HG03095 (cell line): ENCODE results near the gene NUS1.
"Not testable (repeated sequence)": the region's sequence is repeated elsewhere in the genome, so short reads cannot be mapped to it uniquely, and the experiment has no call there.

ENCODE experiments used
- ATAC-seq: cut with Tn5 transposase; IDR thresholded peaks from one replicate; pipeline ENCODE4 v1.9.1; 2021; ENCODE audit warnings: moderate library complexity; ENCODE audit not compliant: unreplicated experiment

NUS1 gene

DNA sequence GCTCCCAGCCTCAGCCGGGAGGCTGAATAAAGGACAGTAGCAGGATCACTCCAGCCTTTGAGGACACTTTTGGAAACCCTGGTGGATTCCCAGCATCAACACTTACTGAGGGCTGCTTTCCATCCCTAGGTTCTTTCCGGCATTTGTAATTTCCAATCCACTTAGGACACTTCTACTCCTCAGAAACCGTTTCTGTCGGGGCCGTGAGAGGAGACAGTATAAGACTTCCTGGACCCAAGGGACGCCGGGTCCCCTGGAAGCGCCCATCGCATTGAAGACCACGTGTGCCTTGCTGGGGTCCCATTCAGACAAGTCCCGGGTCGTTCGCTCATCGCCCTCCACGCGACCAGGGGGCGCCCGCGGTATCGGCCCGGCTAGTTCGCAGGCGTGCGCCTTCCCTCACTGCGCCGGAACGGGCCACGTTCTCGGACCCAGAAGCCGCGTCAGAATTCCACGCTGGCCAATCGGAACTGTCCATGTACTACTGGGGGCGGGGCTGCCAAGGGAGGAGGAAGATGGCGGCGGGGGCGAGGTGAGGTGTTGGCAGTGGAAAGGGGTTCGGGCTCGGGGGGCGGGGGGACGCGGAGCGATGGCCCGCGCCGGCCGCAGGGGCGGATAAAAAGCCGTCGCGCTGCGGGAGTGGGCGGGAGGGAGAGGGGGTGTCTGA lies at the start of gene NUS1:
NUS1 (plus strand) TSS at position 479 of the 667 bp plus-strand sequence. CDS start 202 bp downstream, outside the sequence.
- peak; percentile 97 for ATAC-seq

DNA sequence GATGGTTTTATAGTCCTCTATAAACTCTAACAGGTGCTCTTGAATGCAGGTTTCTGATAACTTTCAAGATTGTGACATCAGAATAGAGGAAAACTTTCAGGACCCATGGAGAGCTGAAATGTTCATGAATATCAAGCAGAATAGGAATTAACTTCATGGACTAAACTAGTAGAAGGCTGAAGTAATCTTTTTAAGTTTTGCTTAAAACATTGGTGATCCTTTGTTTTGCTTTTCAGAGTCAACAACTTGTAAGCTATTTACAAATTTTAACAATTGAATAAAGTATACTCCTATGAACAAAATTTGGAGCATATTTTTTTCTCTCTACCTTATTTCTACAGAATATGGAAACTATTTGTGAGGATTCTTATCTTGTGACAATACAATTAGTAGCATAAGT lies 47.7 kb upstream of the NUS1 start:
- ATAC-seq: no peak

- ATAC-seq: no peak
These were observed 46.1 kb upstream of the NUS1 start for GRCh38 chr6:117629119-117629660.

GRCh38 chr6:117637770-117638169 lies 37.5 kb upstream of the NUS1 start:
- ATAC-seq: no peak

DNA sequence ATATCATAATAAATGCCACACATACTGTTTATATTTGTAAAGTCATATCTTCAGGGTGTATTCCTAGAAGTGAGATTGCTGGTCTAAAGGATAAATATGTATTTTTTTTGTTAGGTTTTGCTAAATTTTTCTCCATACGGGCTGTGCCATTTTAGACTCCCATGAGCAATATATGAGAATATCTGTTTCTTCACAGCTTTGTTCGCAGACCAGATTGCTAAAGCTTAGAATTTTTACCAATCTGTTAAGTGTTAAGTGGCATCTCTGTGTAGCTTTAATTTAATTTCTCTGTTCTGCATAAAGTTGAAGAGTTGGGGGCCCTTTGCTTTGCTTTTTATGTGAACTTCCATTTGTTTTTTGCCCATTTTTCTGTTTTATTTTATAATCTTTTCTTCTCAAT lies 32.3 kb upstream of the NUS1 start:
- ATAC-seq: no peak

DNA sequence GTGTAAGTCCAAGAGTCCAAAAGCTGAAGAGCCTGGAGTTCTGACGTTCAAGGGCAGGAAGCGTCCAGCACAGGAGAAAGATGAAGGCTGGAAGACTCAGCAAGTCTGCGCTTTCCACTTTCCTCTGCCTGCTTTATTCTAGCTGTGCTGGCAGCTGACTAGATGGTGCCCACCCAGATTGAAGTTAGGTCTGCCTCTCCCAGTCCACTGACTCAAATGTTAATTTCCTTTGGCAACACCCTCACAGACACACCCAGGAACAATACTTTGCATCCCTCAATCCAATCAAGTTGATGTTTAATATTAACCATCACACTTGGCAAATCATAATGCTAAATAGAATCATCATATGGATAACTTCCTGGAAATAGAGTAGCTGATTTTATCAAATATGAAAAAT lies 23.3 kb upstream of the NUS1 start:
- ATAC-seq: not testable (repeated sequence)

- ATAC-seq: no peak
These were observed 21.3 kb upstream of the NUS1 start for GRCh38 chr6:117653949-117654348.

DNA sequence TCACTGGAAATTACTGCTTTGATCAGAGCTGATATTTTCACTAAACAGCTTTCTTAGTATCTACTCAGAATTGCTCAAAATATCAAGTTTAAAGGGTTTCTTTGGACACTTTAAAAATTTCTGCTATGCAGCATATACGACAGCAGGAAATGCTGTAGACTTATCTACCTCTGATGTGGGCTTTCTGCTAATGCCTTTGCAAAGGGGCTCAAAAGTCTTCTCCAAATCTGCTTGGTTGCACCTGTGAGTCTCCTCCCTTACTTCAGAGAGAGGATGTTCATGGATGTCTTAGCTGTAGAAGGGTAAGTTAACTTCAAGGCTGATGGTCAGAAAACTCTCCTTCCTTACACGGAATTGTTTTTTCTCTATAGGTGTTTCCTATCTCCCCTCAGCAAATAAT lies 19.9 kb upstream of the NUS1 start:
- no peak for ATAC-seq

GRCh38 chr6:117666881-117667280 lies 8.4 kb upstream of the NUS1 start:
- no peak for ATAC-seq

- ATAC-seq: no peak
These were observed 6.5 kb upstream of the NUS1 start for GRCh38 chr6:117668736-117669135.

- no peak for ATAC-seq
These were observed 766 bp upstream of the NUS1 start for GRCh38 chr6:117674503-117674902.

- peak; percentile 19 for ATAC-seq
These were observed 511 bp downstream of the NUS1 start for GRCh38 chr6:117675658-117676301.

DNA sequence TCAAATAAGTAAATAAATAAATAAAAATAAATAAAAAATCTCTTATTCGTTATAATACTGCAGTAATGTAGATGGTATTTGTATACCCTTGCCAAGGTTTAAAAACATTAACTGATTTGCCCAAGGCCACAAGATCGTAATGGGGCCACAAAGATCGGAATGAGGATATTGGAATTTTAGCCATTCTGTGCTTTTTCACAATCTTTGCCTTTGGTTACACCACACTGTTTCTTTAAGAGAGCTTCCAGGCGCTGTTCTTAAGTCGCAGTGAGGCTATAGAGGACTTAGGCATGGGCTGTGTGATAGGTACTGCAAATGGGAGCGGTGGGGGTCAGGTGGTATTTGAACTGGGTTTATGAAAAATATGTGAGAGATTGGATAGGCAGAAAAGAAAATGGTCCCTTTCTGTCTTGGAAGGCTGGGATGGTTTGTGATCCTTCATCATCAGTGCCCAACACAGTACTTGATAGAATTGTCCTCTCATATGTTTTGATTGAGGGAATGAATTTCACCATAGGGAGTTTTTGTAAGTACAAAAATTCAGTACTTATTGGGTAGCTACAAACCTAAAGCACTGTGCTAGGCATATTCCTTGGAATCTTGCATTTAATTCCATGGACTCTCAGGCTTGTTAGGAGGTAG lies 1.4 kb downstream of the NUS1 start:
- ATAC-seq: no peak

- no peak for ATAC-seq
These were observed 2.4 kb downstream of the NUS1 start for GRCh38 chr6:117677553-117678141.

DNA sequence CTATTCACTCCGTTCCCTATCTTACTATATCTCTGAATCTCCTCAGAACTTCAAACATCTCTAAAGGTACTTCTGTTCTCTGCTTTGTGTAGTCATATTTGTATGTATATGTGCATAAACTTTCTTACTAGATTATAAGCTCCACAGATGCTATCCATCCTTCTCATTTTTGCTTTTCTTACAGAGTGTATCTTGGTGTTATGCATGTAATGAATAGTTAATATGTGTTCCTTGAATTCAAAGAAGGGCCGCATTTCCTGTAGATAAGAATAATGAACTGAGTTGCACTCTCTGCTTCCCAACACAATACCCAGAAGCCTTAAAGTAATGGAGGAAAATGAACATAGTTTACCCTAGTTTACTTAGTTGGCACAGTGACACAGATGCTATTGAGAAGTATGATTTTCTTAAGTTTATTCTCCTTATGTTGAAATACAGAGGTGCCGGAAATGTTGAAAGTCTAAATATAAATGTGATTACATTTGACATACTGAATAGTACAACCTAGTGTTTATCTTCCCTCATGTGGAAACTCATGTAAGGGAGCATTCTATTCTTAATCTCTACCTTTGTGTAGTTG lies 6.0 kb downstream of the NUS1 start:
- no peak for ATAC-seq

DNA sequence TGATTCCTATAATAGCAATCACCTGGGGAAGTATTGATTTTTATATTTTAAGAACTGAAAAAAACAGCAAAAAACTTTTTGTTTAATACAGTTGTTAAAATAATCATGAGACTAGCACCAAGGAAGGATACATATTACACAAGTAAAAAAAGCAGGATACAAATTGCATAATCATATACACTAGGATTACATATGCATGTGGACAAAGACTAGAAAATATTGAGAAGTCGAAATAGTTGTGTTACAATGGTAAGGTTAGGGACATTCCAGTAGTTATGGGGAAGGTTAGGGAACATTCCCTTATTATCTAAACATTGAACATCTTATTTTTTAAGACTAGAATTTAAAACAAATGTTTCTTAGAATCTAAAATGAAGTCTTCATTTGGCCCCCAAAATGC lies 9.5 kb downstream of the NUS1 start:
- ATAC-seq: no peak

DNA sequence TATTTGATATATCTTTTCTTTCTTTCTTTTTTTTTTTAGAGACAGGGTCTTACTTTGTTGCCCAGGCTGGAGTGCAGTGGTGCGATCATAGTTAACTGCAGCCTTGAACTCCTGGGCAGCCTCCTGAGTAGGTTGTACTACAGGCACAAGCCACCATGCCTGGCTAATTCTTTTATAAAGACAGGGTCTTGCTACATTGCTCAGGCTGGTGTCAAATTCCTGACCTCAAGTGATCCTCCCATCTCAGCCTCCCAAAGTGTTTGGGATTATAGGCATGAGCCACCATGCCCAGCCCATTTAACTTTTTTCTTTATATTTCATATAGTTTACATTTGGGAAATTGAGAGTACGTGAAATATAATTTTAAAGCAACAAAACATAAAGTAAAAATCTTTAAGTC lies 10.1 kb downstream of the NUS1 start:
- ATAC-seq: no peak

DNA sequence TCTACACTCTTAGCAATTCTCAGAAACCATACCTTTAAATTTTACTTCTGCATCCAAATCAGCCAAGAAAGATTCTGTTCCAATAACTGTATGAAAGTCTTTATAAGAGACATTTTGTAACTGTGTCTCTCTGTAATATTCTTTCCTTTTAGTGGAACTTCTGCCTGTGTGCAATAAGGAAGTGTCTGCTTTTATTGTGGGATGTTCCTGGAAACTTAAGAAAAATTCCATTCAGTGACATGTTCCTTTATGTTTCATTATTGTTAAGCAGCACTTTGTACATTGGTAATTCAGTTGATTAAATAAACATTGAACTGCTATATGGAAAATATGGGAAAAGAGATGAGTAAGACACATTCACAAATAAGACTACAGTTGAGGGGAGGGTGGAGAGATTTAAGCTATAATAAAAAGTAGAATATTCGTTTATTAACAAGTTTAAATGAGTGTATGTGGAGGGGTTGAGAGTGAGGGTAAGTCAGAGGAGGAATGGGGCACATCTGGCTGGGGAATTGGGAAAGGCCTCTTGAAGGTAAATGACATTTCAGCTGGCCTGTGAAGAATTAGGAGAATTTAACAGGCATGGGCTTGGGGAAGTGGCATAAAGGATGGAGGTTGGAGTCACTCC lies 11.9 kb downstream of the NUS1 start:
- no peak for ATAC-seq

- not testable (repeated sequence) for ATAC-seq
These were observed 14.3 kb downstream of the NUS1 start for GRCh38 chr6:117689584-117689983.

GRCh38 chr6:117706504-117706903 lies 31.2 kb downstream of the NUS1 start:
- no peak for ATAC-seq
